HG03135 (cell line): ENCODE results near the gene ZSCAN5A.
"Not testable (repeated sequence)": the region's sequence is repeated elsewhere in the genome, so short reads cannot be mapped to it uniquely, and the experiment has no call there.

ENCODE experiments used
- ATAC-seq: cut with Tn5 transposase; IDR thresholded peaks from one replicate; pipeline ENCODE4 v1.9.1; 2021; ENCODE audit warnings: mild to moderate bottlenecking, moderate library complexity; ENCODE audit not compliant: unreplicated experiment

ZSCAN5A gene

GRCh38 chr19:56315077-56315828 lies 614 bp upstream of the ZSCAN5A start:
- peak; percentile 73 for ATAC-seq

- peak; percentile 8 for ATAC-seq
Observed at GRCh38 chr19:56314018-56314380, 640 bp downstream of the ZSCAN5A start.

GRCh38 chr19:56312787-56313657 lies 1.6 kb downstream of the ZSCAN5A start:
- no peak for ATAC-seq

- no peak for ATAC-seq
Observed at GRCh38 chr19:56312342-56312741, 2.3 kb downstream of the ZSCAN5A start.

GRCh38 chr19:56310462-56310861 lies 4.2 kb downstream of the ZSCAN5A start:
- ATAC-seq, result no peak

- no peak for ATAC-seq
Observed at GRCh38 chr19:56309511-56310185, 5.0 kb downstream of the ZSCAN5A start.

- no peak for ATAC-seq
Observed at GRCh38 chr19:56308792-56309191, 5.8 kb downstream of the ZSCAN5A start.

- not testable (repeated sequence) for ATAC-seq
Observed at GRCh38 chr19:56307062-56307461, 7.6 kb downstream of the ZSCAN5A start.

- ATAC-seq, result no peak
Observed at GRCh38 chr19:56306016-56306415, 8.6 kb downstream of the ZSCAN5A start.

- no peak for ATAC-seq
Observed at GRCh38 chr19:56304243-56304642, 10.4 kb downstream of the ZSCAN5A start.

- no peak for ATAC-seq
Observed at GRCh38 chr19:56301886-56302620, 12.6 kb downstream of the ZSCAN5A start.

- ATAC-seq, result no peak
Observed at GRCh38 chr19:56301155-56301554, 13.5 kb downstream of the ZSCAN5A start.

GRCh38 chr19:56299688-56300087 lies 15.0 kb downstream of the ZSCAN5A start:
- ATAC-seq, result no peak

GRCh38 chr19:56297010-56297409 lies 17.6 kb downstream of the ZSCAN5A start:
- no peak for ATAC-seq

GRCh38 chr19:56295531-56296455 lies 18.8 kb downstream of the ZSCAN5A start:
- no peak for ATAC-seq

- ATAC-seq, result no peak
Observed at GRCh38 chr19:56294549-56294948, 20.1 kb downstream of the ZSCAN5A start.

GRCh38 chr19:56291867-56292266 lies 22.8 kb downstream of the ZSCAN5A start:
- no peak for ATAC-seq

GRCh38 chr19:56290104-56290503 lies 24.5 kb downstream of the ZSCAN5A start:
- ATAC-seq, result no peak

- no peak for ATAC-seq
Observed at GRCh38 chr19:56284746-56285145, 29.9 kb downstream of the ZSCAN5A start.

- ATAC-seq, result no peak
Observed at GRCh38 chr19:56282809-56283208, 31.8 kb downstream of the ZSCAN5A start.
